Esophagus squamous epithelium (tissue), 5 donors: Measurements from ENCODE around the gene METRN. TPM values are rescaled to one million over a fixed set of nuclear protein-coding genes. Genes with fewer than 3 reads are reported as not detected.

Source experiments
- DNase-seq: peaks from one replicate; lab custom pipeline; 2025; lab: John Stamatoyannopoulos, UW
- H3K27ac ChIP-seq, 4 donors: fragments of 200-600 bp; sonication (generic); one replicate each; pipeline ENCODE4 v1.5.1; 2016 to 2019; ENCODE audit warnings: mild to moderate bottlenecking in 1 of 4
- H3K27me3 ChIP-seq, 4 donors: fragments of 200-600 bp; sonication (generic); 1 replicate in 3 of 4; 2 replicates in 1 of 4; pipeline versions ENCODE4 v1.5.1 to v1.6.0; 2017 to 2021; ENCODE audit warnings: antibody characterized with exemption in 1 of 4
- H3K36me3 ChIP-seq, 3 donors: fragments of 200-600 bp; sonication (generic); one replicate each; pipeline ENCODE4 v1.5.1; 2016 to 2019
- H3K4me1 ChIP-seq, 3 donors: fragments of 200-600 bp; sonication (generic); one replicate each; pipeline ENCODE4 v1.5.1; 2017 to 2019
- H3K4me3 ChIP-seq, 4 donors: fragments of 200-600 bp; sonication (generic); 1 replicate in 3 of 4; 2 replicates in 1 of 4; pipeline ENCODE4 v1.5.1; 2016 to 2019; ENCODE audit warnings: mild to moderate bottlenecking in 2 of 4, moderate library complexity in 1 of 4
- H3K9me3 ChIP-seq, 3 donors: fragments of 200-600 bp; sonication (generic); one replicate each; pipeline ENCODE4 v1.5.1; 2016 to 2019
- POLR2A ChIP-seq, 4 donors: fragments of 450-650 bp; IDR thresholded peaks; one replicate each; pipeline ENCODE4 v1.6.1; 2017; ENCODE audit warnings: antibody characterized with exemption in 4 of 4, mild to moderate bottlenecking in 4 of 4, moderate library complexity in 3 of 4
- WGBS, 2 donors: methylation state at CpG; one replicate each; pipeline ENCODE4 v1.1.5; 2018; 5-methylcytosine and 5-hydroxymethylcytosine counted together
- intact Hi-C: fragments of 100-400 bp; cut with DNase I; formaldehyde crosslinking; loops from one replicate; pipeline ENCODE4 v1.15.0; 2022
- total RNA-seq, 4 donors: library from RNA; depleted of rRNA; stranded (reverse); fragments of >200 nt; gene quantifications; one replicate each; pipeline ENCODE4 v1.1.0, GENCODE V29; 2016
- TF ChIP-seq, protein P1 (sequence below), 6 experiments: fragments of 450-650 bp in 4 of 6; fragments of 200-600 bp in 2 of 6; sonication (generic) in 2 of 6; IDR thresholded peaks; one replicate each; pipeline ENCODE4 v1.5.1; 2016 to 2019; ENCODE audit warnings: antibody characterized with exemption in 6 of 6, mild to moderate bottlenecking in 4 of 6, moderate library complexity in 4 of 6
- donor health status: DM: yes; HTN: yes; CAD: no.

METRN gene
- total RNA-seq, 4 donors from 2014 or later: 4.2 to 12.7 (median 8.8) TPM

- intact Hi-C loops: no loop called here
- peak overlapping the region in 2 of 4 donors; percentile 41 to 53 for H3K4me3 ChIP-seq
- 0% methylated on average over 2 to 10 of the region's 49 CpGs for WGBS, 2 donors
- no peaks in the 10 kb centered on the region for H3K9me3 ChIP-seq
- no peaks in the 10 kb centered on the region for H3K36me3 ChIP-seq
- no peak for TF ChIP-seq POLR2A (IDR thresholded peaks at IDR 0.05)
- TF ChIP-seq, protein P1, sequence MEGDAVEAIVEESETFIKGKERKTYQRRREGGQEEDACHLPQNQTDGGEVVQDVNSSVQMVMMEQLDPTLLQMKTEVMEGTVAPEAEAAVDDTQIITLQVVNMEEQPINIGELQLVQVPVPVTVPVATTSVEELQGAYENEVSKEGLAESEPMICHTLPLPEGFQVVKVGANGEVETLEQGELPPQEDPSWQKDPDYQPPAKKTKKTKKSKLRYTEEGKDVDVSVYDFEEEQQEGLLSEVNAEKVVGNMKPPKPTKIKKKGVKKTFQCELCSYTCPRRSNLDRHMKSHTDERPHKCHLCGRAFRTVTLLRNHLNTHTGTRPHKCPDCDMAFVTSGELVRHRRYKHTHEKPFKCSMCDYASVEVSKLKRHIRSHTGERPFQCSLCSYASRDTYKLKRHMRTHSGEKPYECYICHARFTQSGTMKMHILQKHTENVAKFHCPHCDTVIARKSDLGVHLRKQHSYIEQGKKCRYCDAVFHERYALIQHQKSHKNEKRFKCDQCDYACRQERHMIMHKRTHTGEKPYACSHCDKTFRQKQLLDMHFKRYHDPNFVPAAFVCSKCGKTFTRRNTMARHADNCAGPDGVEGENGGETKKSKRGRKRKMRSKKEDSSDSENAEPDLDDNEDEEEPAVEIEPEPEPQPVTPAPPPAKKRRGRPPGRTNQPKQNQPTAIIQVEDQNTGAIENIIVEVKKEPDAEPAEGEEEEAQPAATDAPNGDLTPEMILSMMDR (IDR thresholded peaks at IDR 0.05): no peak
- H3K27ac ChIP-seq: no peak overlapping the region
- peaks cover 12 to 57% (median 17%) of the 10 kb centered on the region in 3 donors for H3K4me1 ChIP-seq
- DNase-seq: no peak
- peaks cover 32 to 100% (median 59%) of the 10 kb centered on the region in 4 donors for H3K27me3 ChIP-seq
Observed at GRCh38 chr16:706189-707061, 8.5 kb upstream of the METRN start.

GRCh38 chr16:707062-707538, 7.8 kb upstream of the METRN start:
- peaks cover 26 to 100% (median 52%) of the 10 kb centered on the region in 4 donors for H3K27me3 ChIP-seq
- H3K4me3 ChIP-seq: no peak overlapping the region
- intact Hi-C loops: no loop called here
- H3K36me3 ChIP-seq: no peaks in the 10 kb centered on the region
- no peak overlapping the region for H3K27ac ChIP-seq
- no peak for DNase-seq
- H3K9me3 ChIP-seq: no peaks in the 10 kb centered on the region
- TF ChIP-seq, protein P1 (IDR thresholded peaks at IDR 0.05): no peak
- TF ChIP-seq POLR2A (IDR thresholded peaks at IDR 0.05): no peak
- 0 to 32% methylated on average over 2 of the region's 14 CpGs for WGBS, 2 donors
- peaks cover 16 to 64% (median 16%) of the 10 kb centered on the region in 3 donors for H3K4me1 ChIP-seq

DNA sequence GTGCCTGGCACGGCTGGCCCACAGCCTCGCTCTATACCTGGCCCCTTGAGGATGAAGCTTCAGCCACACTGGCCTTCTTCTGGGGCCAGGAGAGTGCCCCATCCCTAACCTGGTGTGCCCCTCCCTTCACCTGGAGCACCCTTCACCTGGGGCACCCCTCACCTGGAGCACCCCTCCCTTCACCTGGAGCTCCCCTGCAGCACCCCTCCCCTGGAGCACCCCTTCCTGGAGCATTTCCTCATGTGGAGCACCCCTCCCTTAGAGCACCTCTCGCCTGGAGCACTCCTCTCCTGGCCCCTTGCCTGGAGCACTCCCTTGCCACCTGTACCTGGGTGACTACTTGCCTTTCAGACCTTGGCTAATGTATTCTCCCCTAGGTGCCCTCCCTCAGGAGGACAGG, 6.9 kb upstream of the METRN start:
- 35 to 60% methylated on average over 2 to 3 of the region's 3 CpGs for WGBS, 2 donors
- DNase-seq: no peak
- intact Hi-C loops: no loop called here

DNA sequence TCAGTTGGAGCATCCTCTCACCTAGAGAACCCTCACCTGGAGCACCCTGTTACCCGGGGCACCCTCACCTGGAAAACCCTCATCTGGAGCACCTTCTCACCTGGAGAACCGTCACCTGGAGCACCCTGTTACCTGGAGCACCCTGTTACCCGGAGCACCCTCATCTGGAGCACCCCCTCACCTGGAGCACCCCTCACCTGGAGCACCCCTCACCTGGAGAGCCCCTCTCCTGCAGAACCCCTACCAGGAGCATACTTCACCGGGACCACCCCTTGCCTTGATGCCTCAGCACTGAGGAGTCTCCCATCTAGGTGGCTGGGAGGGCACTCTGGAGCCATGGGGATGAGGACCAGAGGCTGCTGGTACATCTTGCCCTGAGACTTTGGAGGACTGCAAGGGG, 6.0 kb upstream of the METRN start:
- Histone ChIP-seq H3K27ac (no peak overlapping the region), H3K4me1 (peaks cover 16 to 75% (median 16%) of the 10 kb centered on the region in 3 donors), H3K27me3 (peaks cover 19 to 85% (median 42%) of the 10 kb centered on the region in 4 donors), H3K9me3 (no peaks in the 10 kb centered on the region), H3K36me3 (no peaks in the 10 kb centered on the region), H3K4me3 (no peak overlapping the region)
- TF ChIP-seq POLR2A (IDR thresholded peaks at IDR 0.05): no peak
- TF ChIP-seq, protein P1 (IDR thresholded peaks at IDR 0.05): no peak
- no peak for DNase-seq
- 100% methylated on average over 1 of the region's 4 CpGs; no CpG with 5 or more reads in 1 of the 2 donors for WGBS, 2 donors
- intact Hi-C loops: no loop called here

More for the DNA sequence above, 6.9 kb upstream of the METRN start:
- Histone ChIP-seq H3K36me3 (no peaks in the 10 kb centered on the region), H3K9me3 (no peaks in the 10 kb centered on the region), H3K27me3 (peaks cover 25 to 94% (median 46%) of the 10 kb centered on the region in 4 donors), H3K4me3 (no peak overlapping the region), H3K4me1 (peaks cover 16 to 73% (median 16%) of the 10 kb centered on the region in 3 donors), H3K27ac (no peak overlapping the region)
- TF ChIP-seq, protein P1 (IDR thresholded peaks at IDR 0.05): no peak
- TF ChIP-seq POLR2A (IDR thresholded peaks at IDR 0.05): no peak
